Stimulated activated naive CD4-positive, alpha-beta T cell (primary cell): Measurements from ENCODE around the gene PHF21A.
"Not testable (repeated sequence)": the region's sequence is repeated elsewhere in the genome, so short reads cannot be mapped to it uniquely, and the experiment has no call there.

Experiments used
- DNase-seq, 6 experiments: peaks; one replicate each; lab custom pipeline; 2025; lab: John Stamatoyannopoulos, UW

PHF21A gene

GRCh38 chr11:46034041-46034440 lies 87.2 kb downstream of the PHF21A start:
- DNase-seq: no peak

DNA sequence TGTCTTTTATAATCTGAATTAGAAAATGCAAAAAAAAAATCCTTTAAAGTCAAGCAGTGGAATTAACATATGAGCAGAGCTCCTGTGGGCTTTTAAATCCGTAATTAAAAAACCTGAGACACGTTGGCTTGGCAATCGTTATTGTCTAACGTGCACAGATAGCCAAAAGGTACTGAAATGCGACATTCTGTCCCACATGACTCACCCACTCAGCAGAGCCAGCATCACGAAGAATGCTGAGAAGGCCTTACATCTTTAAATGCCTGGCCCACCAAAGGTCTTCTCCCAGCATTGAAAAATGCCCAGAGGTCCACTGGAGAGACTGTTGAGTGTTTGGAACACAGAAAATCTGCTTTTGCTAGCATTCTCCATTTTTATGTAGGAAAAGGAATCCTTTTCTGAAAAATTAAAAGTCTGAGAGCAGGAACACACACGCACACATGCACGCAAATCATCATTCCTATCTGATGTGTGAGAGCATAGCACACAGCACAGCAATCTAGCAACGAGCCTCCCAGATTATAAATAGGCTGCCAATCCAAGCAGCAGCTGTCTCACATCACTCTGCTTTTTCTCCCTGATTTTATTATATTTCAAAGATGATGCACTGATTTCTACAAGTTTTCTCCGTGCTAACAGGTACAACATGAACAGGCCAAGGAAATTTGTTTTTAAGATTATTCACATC lies 94.5 kb downstream of the PHF21A start:
- no peak for DNase-seq

DNA sequence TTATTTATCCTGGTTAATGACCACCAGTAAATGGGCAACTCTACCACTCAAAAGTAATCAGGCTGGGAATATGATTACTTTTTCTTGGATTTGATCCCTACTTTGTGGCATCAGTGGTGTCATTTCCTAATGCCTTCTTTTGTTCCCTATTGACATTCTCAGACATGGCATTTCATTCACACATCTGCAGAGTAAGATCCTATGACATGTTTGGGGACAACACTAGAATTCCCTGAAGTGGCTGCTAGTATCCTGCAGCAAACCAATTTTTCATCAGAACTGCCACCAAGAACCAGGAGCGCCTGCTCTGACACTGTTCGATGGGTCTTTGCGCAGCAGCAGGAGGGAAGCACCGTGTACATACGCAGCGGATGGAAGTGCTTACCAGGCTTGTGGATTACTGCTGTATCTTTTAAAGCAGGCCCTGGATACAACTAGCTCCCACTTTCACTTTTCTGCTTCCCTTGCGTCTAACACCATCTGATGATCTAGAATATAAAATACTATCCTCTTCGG lies 101.1 kb downstream of the PHF21A start:
- DNase-seq: no peak

DNA sequence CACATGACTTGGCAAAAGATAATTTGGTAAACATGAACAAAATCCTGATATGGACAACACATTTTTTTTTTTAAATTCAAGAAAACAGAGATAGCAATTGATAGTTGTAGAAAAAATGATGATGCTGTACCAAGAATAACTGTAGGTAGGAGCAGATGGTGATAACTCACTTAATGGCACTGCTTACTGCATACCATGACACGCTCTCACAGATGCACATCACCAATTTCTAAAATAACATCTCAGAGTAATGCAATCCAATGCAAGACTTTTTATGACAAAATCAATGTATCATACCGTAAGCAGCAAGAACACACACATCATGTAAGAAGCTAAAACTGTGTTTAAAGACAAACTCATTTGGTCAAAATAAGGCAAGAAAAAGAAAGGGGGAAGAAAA lies 102.6 kb downstream of the PHF21A start:
- DNase-seq: no peak

DNA sequence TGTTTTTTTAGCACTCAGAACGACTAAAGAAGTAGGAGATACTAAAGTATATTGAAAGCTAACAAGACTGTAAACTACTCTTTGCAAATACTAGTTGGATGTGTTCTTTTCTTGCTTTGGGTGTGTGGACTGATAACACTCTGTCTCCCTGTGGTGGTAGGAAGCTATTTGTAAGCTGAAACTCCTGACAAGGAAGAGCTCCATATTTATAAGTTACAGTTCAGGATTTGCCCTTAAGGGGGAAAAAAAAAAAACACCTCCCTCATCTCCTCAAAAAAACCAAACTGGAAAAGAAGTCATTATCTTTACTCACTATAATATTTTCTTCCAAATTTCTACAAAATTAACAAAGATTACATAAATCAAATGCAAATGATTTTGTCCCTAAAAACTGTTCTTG lies 103.9 kb downstream of the PHF21A start:
- no peak for DNase-seq

DNA sequence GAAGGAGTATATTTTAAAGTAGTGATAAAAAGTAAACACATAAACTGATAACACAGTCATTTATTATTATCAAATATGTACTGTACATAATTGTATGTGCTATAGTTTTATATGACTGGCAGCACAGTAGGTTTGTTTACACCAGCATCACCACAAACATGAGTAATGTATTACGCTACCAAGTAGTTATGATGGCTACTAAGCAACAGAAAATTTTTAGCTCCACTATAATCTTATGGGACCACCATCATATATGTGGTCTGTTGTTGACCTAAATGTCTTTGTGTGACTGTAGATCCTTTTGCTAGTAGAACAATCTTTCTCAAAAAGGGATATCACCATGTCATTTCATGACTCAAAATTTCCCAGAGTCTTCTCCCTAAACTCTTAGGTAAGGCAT lies 105.3 kb downstream of the PHF21A start:
- no peak for DNase-seq

DNA sequence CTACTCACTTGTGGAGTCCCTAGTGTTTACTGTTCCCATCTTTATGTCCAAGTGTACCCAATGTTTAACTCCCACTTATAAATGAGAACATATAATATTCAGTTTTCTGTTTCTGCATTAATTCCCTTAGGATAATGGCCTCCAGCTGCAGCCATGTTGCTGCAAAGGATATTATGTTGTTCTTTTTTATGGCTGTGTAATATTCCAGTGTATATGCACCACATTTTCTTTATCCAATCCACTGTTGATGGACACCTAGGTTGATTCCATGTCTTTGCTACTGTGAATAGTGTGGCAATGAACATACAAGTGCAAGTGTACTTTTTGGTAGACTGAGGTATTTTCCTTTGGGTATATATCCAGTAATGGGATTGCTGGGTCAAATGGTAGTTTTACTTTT lies 107.1 kb downstream of the PHF21A start:
- DNase-seq: not testable (repeated sequence)

GRCh38 chr11:46012185-46012584 lies 109.1 kb downstream of the PHF21A start:
- DNase-seq: no peak

GRCh38 chr11:46010100-46010499 lies 111.2 kb downstream of the PHF21A start:
- DNase-seq: no peak

DNA sequence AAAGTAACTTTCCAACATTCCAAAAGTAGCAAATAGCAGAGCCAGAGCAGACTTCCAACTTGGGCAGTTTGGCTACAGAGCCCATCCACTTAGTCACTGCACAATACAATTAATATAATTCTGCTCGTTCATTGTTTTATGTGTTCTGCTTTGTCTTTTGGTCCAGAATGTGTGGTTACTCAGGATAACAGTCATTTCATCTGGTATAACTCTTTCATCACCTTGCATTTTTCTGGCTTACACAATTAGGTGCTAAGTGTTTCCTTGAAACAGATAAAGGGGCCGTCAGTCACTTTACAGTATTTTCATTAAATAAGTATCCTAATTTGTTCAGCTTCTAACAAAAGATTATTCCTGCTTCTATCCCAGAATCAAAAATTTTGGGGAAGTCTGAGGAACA lies 111.6 kb downstream of the PHF21A start:
- no peak for DNase-seq

- DNase-seq: peak in 3 of 6 experiments; percentile 14 to 58 (median 52)
These were observed 114.7 kb downstream of the PHF21A start for GRCh38 chr11:46006418-46007070.

DNA sequence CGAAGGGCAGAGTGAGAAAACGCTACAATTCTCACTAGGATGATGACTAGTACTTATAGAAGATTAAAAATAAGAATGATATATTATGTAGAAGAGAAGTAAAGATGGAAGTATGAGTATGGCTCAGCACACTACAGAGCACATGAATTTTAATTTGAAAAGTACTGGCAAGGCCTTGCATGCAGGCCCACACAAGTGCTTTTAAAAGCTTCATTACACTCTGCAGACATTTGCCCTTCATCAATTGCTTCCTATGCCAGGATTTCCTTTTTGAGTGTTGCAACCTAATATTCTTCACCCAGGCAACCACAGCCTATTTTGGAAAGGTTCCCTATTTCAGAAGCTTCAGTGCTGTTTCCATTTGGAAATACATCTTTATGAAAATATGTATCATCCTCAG lies 117.7 kb downstream of the PHF21A start:
- DNase-seq: no peak

GRCh38 chr11:46002189-46002588 lies 119.1 kb downstream of the PHF21A start:
- no peak for DNase-seq

GRCh38 chr11:46001448-46001914 lies 119.8 kb downstream of the PHF21A start:
- DNase-seq: no peak

DNA sequence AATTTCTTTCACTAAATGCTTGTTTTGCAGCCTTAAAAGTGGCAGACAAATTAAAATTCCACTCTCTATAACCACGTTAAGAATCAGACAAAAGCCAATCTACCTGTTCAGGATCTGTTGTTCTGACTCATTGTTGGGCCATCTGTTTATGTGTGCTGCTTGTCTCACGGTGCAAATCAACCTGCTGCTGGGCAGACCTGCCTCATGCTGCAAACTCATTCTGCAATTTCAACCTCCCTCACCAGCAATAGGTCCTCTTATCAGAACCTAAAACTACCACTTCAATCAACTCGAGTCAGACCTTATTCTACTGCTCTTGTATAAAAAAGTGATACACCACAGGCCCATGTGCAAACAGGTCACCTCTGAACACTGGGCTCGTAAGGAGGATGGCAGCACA lies 123.7 kb downstream of the PHF21A start:
- DNase-seq: no peak

- no peak for DNase-seq
These were observed 125.9 kb downstream of the PHF21A start for GRCh38 chr11:45995342-45995734.

- no peak for DNase-seq
These were observed 126.6 kb downstream of the PHF21A start for GRCh38 chr11:45994371-45995341.

DNA sequence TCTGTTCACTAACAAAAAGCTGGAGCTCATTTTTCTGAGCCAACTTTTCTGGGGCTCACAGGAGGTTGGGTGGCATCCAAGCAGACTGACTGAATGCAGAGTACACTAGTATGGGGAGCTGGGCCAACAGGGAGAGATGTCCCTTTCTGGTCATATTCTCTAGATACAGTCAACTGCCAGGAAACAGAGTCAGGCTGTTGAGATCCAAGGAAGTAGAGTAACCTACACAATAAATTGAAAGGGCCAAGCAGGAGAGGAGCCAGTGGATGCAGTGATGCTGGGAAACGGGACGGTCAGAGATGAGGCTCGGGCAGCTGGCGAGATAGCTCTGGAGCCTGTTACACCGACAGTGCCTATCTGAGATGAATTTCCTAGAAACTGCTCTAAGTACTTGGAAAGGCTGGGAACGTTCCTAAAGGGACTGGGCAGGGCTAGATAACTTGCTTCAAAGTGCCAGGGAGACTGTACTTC lies 127.7 kb downstream of the PHF21A start:
- no peak for DNase-seq

DNA sequence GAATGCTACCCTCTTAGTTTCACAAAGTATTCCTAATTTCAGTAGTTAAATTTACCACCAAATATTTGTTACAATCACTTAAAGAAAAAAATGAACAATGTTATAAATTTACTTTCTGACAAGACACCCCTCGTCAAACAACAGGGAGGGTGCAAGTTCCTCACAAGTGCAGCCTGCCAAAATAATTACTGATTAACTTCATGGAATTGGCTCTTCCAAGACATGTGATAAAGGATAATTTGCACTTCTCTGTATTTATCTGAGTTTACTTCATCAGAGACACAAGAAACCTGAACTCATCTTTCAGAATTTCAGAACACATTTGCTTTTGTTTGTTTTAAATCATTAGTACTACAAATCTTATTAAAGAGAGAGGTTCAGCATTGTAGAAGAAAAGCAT lies 132.3 kb downstream of the PHF21A start:
- DNase-seq: no peak

- no peak for DNase-seq
These were observed 136.0 kb downstream of the PHF21A start for GRCh38 chr11:45985212-45985611.

DNA sequence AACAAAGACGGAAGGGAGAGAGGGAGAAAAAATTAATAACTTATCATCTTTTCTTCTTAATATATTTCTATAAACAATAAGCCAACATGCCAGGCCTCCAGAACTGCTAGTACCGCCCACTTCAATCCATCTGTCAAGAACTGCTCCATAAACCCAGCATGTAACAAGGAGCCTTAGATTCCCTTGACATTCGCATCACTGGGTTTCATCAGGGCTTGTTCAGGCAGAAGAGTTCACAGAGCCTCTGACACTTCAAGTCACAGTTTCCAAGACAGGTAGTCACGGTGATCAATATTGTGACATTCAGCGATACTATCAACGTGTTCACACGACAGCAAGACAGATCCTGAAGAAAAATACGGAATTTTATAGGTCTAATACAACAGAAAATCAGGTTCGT lies 137.1 kb downstream of the PHF21A start:
- DNase-seq: no peak

DNA sequence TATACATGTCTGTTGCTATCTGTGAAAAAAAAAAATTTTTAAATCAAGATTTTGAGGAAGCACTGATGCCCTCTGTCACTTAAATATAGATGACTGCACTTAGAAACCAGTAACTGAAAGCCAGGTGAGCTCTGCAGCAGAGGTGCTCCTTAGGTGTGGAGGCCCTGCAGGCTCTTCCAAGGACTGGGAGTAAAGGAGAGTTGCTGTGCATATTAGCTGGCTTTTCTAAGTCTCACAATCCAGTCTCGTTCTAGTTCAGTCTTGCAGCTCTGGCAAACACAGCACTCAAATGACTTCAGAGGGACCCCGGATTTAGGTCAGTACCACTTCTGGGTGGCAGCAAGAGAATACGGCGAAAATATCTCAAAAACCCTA lies 137.8 kb downstream of the PHF21A start:
- no peak for DNase-seq
